ENCODE data around the gene SMARCAD1. TPM values are rescaled to one million over a fixed set of nuclear protein-coding genes. Genes with fewer than 3 reads are reported as not detected.

Gene SMARCAD1
- total RNA-seq, 6 donors from 2014 or later = 12.1 to 25.0 (median 17.4) TPM

GRCh38 chr4:94276204-94276603 lies 68.5 kb downstream of the SMARCAD1 start:
- no peak overlapping the region for H3K4me3 ChIP-seq
- peaks cover 4 to 92% (median 36%) of the 10 kb centered on the region in 4 donors for H3K36me3 ChIP-seq
- ATAC-seq (ENCODE audit: low FRiP score in 2 of 2) (no peak), DNase-seq (no peak)
- no peak for TF ChIP-seq CTCF (IDR thresholded peaks at IDR 0.05)
- 93 to 97% methylated on average over 7 of the region's 7 CpGs for WGBS, 2 donors
- no peaks in the 10 kb centered on the region for H3K27me3 ChIP-seq
- H3K9me3 ChIP-seq = no peaks in the 10 kb centered on the region
- H3K4me1 ChIP-seq = no peaks in the 10 kb centered on the region
- H3K27ac ChIP-seq = no peak overlapping the region

- no peaks in the 10 kb centered on the region for H3K27me3 ChIP-seq
- H3K36me3 ChIP-seq = peaks cover 4 to 89% (median 41%) of the 10 kb centered on the region in 4 donors
- H3K9me3 ChIP-seq = no peaks in the 10 kb centered on the region
- no peak overlapping the region for H3K27ac ChIP-seq
- no peaks in the 10 kb centered on the region for H3K4me1 ChIP-seq
- no peak overlapping the region for H3K4me3 ChIP-seq
- ATAC-seq (ENCODE audit: low FRiP score in 2 of 2) = no peak
- no peak for DNase-seq
- 60% methylated on average over 3 of the region's 3 CpGs for WGBS, 2 donors
- no peak for TF ChIP-seq EP300 (IDR thresholded peaks at IDR 0.05)
- no peak for TF ChIP-seq POLR2A (IDR thresholded peaks at IDR 0.05)
- no peak for TF ChIP-seq CTCF (IDR thresholded peaks at IDR 0.05)
- TF ChIP-seq POLR2AphosphoS5 (IDR thresholded peaks at IDR 0.05) = no peak
Measured at GRCh38 chr4:94277534-94277933, 69.9 kb downstream of the SMARCAD1 start.

GRCh38 chr4:94278781-94279180 lies 71.1 kb downstream of the SMARCAD1 start:
- TF ChIP-seq POLR2AphosphoS5 (IDR thresholded peaks at IDR 0.05) = no peak
- Histone ChIP-seq H3K27me3 (no peaks in the 10 kb centered on the region), H3K9me3 (no peaks in the 10 kb centered on the region), H3K4me3 (no peak overlapping the region), H3K36me3 (peaks cover 13 to 89% (median 51%) of the 10 kb centered on the region in 4 donors), H3K4me1 (no peaks in the 10 kb centered on the region), H3K27ac (no peak overlapping the region)
- ATAC-seq (ENCODE audit: low FRiP score in 2 of 2) = no peak
- DNase-seq = no peak
- 95 to 97% methylated on average over 2 of the region's 2 CpGs for WGBS, 2 donors

- Histone ChIP-seq H3K27me3 (no peaks in the 10 kb centered on the region), H3K9me3 (no peaks in the 10 kb centered on the region), H3K36me3 (peaks cover 16 to 92% (median 27%) of the 10 kb centered on the region in 4 donors), H3K4me1 (no peaks in the 10 kb centered on the region), H3K4me3 (no peak overlapping the region), H3K27ac (no peak overlapping the region)
- 87 to 89% methylated on average over 1 of the region's 1 CpG for WGBS, 2 donors
- no peak for DNase-seq
- ATAC-seq (ENCODE audit: low FRiP score in 2 of 2) = no peak
- TF ChIP-seq EP300 (IDR thresholded peaks at IDR 0.05) (no peak), POLR2AphosphoS5 (IDR thresholded peaks at IDR 0.05) (no peak), CTCF (IDR thresholded peaks at IDR 0.05) (no peak), POLR2A (IDR thresholded peaks at IDR 0.05) (no peak)
Measured at GRCh38 chr4:94284889-94285288, 77.2 kb downstream of the SMARCAD1 start.

GRCh38 chr4:94285666-94286065 lies 78.0 kb downstream of the SMARCAD1 start:
- no peak for ATAC-seq (ENCODE audit: low FRiP score in 2 of 2)
- H3K36me3 ChIP-seq = peaks cover 16 to 91% (median 23%) of the 10 kb centered on the region in 4 donors
- no peak overlapping the region for H3K4me3 ChIP-seq
- no peak overlapping the region for H3K27ac ChIP-seq
- 94 to 99% methylated on average over 4 of the region's 4 CpGs for WGBS, 2 donors
- H3K4me1 ChIP-seq = no peaks in the 10 kb centered on the region
- no peaks in the 10 kb centered on the region for H3K9me3 ChIP-seq
- DNase-seq = no peak
- H3K27me3 ChIP-seq = no peaks in the 10 kb centered on the region
- no peak for TF ChIP-seq CTCF (IDR thresholded peaks at IDR 0.05)
- no peak for TF ChIP-seq POLR2AphosphoS5 (IDR thresholded peaks at IDR 0.05)
- no peak for TF ChIP-seq POLR2A (IDR thresholded peaks at IDR 0.05)
- TF ChIP-seq EP300 (IDR thresholded peaks at IDR 0.05) = no peak

Data from upper lobe of left lung (tissue), 6 donors.